ENCODE results near the gene MYOD1.

The MYOD1 gene

GRCh38 chr11:17771415-17771814 lies 52.0 kb downstream of the MYOD1 start:
- DNase-seq (ENCODE audit: low spot score), result no peak

Measured in GM03348 (cell line).